Peyer's patch (tissue), 4 donors: Measurements from ENCODE around the gene ROBO3.

Source experiments
- POLR2A ChIP-seq, 2 donors: fragments of 450-650 bp; IDR thresholded peaks; one replicate each; pipeline ENCODE4 v1.5.1; 2017; ENCODE audit warnings: antibody characterized with exemption in 2 of 2, mild to moderate bottlenecking in 2 of 2, moderate library complexity in 2 of 2
- TF ChIP-seq, protein P1 (sequence below), 6 experiments: fragments of 450-650 bp in 4 of 6; fragments of 200-600 bp in 2 of 6; sonication (generic) in 1 of 6; IDR thresholded peaks; one replicate each; pipeline ENCODE4 v1.5.1; 2017 to 2019; ENCODE audit warnings: antibody characterized with exemption in 6 of 6, mild to moderate bottlenecking in 3 of 6, moderate library complexity in 1 of 6

DNA sequence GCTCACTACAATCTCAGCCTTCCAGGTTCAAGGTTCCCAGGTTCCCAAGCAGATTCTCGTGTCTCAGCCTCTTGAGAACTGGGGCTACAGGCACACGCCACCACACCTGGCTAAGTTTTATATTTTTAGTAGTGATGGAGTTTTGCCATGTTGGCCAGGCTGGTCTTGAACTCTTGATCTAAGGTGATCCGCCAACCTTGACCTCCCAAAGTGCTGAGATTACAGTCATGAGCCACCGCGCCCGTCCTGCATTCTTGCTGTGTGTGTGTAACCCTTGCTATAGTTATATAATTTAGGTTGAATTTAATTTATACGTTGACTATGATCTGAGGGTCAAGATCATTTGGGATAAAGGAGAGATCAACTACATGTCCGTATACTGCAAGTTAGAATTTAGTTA is 29.3 kb upstream of the ROBO3 start:
- TF ChIP-seq, protein P1, sequence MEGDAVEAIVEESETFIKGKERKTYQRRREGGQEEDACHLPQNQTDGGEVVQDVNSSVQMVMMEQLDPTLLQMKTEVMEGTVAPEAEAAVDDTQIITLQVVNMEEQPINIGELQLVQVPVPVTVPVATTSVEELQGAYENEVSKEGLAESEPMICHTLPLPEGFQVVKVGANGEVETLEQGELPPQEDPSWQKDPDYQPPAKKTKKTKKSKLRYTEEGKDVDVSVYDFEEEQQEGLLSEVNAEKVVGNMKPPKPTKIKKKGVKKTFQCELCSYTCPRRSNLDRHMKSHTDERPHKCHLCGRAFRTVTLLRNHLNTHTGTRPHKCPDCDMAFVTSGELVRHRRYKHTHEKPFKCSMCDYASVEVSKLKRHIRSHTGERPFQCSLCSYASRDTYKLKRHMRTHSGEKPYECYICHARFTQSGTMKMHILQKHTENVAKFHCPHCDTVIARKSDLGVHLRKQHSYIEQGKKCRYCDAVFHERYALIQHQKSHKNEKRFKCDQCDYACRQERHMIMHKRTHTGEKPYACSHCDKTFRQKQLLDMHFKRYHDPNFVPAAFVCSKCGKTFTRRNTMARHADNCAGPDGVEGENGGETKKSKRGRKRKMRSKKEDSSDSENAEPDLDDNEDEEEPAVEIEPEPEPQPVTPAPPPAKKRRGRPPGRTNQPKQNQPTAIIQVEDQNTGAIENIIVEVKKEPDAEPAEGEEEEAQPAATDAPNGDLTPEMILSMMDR (IDR thresholded peaks at IDR 0.05), result no peak
- TF ChIP-seq POLR2A (IDR thresholded peaks at IDR 0.05), result no peak
